T1000 (cell line): ENCODE measurements around the gene CLCN1.

Experiments used
- DNase-seq: peaks from one replicate; lab custom pipeline; 2025; ENCODE audit warnings: mixed read lengths; lab: John Stamatoyannopoulos, UW

Gene CLCN1

DNA sequence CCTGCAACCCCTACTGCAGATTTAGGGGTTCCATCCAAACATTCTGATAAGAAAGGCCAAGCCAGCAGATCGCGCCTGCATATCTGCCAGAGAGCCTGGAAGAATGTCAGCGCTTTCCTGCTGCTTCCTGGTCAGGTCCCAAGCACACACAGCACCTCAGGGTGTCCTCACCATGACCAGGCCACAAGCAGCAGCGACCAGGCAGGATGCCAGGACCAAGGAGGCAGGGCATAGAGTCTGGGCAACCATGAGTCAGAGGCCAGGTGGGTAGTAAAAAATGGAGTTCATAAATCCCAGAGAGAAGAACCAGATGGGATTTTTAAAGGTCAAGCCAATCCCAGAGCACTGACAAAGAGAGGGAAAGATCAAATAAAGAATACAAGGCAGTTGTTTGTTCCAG, 52.1 kb downstream of the CLCN1 start:
- peak; percentile 32 for DNase-seq

GRCh38 chr7:143368387-143368786, 52.5 kb downstream of the CLCN1 start:
- no peak for DNase-seq

- no peak for DNase-seq
Observed at GRCh38 chr7:143369678-143370651, 54.1 kb downstream of the CLCN1 start.

DNA sequence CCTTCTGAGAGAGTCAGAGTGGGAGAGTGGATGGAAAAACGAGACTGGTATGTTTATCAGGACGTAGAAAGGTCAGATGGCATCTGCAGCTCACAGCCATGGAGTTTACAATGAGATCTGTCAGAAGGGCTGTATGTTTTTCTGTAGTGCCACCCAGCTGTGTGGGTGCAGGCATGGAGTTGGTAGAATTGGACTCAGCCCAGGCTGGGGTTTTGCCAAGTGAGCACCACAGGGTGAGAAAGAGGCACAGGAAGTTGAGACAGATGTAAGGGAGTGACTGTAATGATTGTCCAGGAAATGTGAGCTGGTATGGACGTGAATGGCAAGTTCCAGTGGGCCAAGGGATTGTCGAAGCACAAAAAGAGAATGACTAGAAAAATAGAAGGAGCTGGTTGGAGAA, 56.2 kb downstream of the CLCN1 start:
- DNase-seq = no peak

GRCh38 chr7:143373255-143373794, 57.4 kb downstream of the CLCN1 start:
- DNase-seq = no peak

DNA sequence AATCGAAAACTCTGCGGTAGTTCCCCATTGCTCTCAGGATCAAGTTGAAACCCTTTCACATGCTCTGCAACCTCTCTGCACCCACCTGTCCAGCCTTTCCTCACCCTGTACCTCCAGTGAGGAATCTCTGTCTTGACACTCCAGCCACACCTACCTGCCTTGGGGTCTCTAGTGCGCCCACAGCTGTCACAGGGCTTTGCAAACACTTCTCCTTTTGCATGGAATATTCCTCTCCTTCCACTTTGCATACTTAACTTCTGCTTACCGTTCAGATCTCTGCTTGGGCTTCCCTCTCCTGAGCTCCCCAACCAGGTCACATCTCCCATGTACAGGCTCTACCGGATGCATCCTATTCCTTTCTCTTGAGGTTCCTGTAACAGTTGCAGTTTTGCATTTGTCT, 58.6 kb downstream of the CLCN1 start:
- no peak for DNase-seq

GRCh38 chr7:143375298-143376034, 59.6 kb downstream of the CLCN1 start:
- no peak for DNase-seq

GRCh38 chr7:143376396-143376795, 60.5 kb downstream of the CLCN1 start:
- DNase-seq = no peak

GRCh38 chr7:143379611-143380259, 63.8 kb downstream of the CLCN1 start:
- DNase-seq = no peak

GRCh38 chr7:143380260-143380645, 64.3 kb downstream of the CLCN1 start:
- peak; percentile 63 for DNase-seq

- peak; percentile 87 for DNase-seq
Observed at GRCh38 chr7:143380646-143381426, 64.9 kb downstream of the CLCN1 start, which contains the start of gene ZYX. Gene ZYX, plus strand, starts transcription at chr7:143381345. Its CDS starts 227 bp downstream, at chr7:143381572.

DNA sequence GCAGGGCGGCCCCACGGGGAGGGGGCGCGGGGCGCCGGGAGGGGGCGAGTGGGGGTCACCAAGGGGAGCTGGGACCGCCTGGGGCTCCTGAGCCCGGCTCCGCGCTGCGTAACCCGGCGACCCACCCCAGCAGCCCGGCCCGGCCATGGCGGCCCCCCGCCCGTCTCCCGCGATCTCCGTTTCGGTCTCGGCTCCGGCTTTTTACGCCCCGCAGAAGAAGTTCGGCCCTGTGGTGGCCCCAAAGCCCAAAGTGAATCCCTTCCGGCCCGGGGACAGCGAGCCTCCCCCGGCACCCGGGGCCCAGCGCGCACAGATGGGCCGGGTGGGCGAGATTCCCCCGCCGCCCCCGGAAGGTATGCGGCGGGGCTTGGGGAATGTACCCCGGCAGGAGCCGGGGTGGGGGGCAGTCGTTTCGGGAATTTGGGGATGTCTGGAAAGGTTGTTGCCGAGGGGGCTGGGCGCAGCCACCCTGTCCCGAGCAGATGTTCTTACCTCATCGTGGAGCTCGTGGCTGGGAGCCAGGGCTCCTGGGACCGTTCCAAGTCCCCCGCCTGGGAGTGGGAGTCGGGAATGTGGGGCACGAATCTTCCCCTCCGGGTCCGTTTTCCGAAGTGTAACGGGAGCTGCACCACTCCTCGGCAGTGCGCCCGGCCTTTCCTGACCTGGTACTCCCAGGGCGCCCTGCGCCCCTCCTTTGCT, 65.7 kb downstream of the CLCN1 start:
- DNase-seq = peak; percentile 41

GRCh38 chr7:143382126-143382790, 66.3 kb downstream of the CLCN1 start:
- no peak for DNase-seq

DNA sequence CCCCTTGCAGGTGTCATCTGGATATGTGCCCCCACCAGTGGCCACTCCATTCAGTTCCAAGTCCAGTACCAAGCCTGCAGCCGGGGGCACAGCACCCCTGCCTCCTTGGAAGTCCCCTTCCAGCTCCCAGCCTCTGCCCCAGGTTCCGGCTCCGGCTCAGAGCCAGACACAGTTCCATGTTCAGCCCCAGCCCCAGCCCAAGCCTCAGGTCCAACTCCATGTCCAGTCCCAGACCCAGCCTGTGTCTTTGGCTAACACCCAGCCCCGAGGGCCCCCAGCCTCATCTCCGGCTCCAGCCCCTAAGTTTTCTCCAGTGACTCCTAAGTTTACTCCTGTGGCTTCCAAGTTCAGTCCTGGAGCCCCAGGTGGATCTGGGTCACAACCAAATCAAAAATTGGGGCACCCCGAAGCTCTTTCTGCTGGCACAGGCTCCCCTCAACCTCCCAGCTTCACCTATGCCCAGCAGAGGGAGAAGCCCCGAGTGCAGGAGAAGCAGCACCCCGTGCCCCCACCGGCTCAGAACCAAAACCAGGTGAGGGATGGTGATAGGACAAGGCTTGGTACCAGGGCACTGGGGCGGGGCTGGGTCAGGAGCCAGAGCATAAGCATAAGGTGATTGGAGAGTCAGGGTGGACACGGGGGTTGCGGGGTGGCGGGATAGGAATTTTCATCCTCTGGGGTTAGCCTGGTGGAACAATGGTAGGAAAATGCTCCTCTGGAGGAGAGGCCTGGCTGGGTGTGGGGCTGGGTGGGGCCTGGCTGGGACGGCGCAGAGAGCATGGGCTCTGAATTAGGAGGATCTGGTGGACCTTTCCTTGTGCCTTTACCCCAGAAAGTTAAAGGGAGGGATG, 67.1 kb downstream of the CLCN1 start:
- no peak for DNase-seq

GRCh38 chr7:143383642-143383957, 67.7 kb downstream of the CLCN1 start:
- no peak for DNase-seq

- no peak for DNase-seq
Observed at GRCh38 chr7:143384148-143384547, 68.2 kb downstream of the CLCN1 start.

GRCh38 chr7:143384661-143385631, 69.0 kb downstream of the CLCN1 start:
- no peak for DNase-seq
